Neural cell (in vitro differentiated cells): Measurements from ENCODE around the gene SMIM35. TPM values are rescaled to one million over a fixed set of nuclear protein-coding genes. Genes with fewer than 3 reads are reported as not detected.

ENCODE experiments used
- H2AFZ ChIP-seq: fragments of 200-600, 300-800 bp; sonication (generic), shearing (Covaris generic); 2 replicates; pipeline ENCODE4 v1.6.0; 2014; ENCODE audit warnings: low read depth, mild to moderate bottlenecking, antibody characterized with exemption, low read length, moderate library complexity
- H3F3A ChIP-seq: fragments of 200-600 bp; shearing (Covaris generic); 2 replicates; pipeline ENCODE4 v1.6.1; 2016; ENCODE audit warnings: mild to moderate bottlenecking, moderate library complexity, mixed read lengths, antibody characterized with exemption, low read length; ENCODE audit not compliant: insufficient read depth, poor library complexity, severe bottlenecking
- H3K27ac ChIP-seq: fragments of 200-600, 300-800 bp; sonication (generic), shearing (Covaris generic); 2 replicates; pipeline ENCODE4 v1.5.1; 2014; ENCODE audit warnings: mild to moderate bottlenecking, low read length, moderate library complexity
- H3K27me3 ChIP-seq: fragments of 300-800, 200-600 bp; sonication (generic), shearing (Covaris generic); 2 replicates; pipeline ENCODE4 v1.6.0; 2014; ENCODE audit warnings: mild to moderate bottlenecking, low read depth, low read length, moderate library complexity; ENCODE audit not compliant: insufficient read depth
- H3K36me3 ChIP-seq: fragments of 300-800, 200-600 bp; sonication (generic), shearing (Covaris generic); 2 replicates; pipeline ENCODE4 v1.5.1; 2014; ENCODE audit warnings: mild to moderate bottlenecking, antibody characterized with exemption, low read length, moderate library complexity; ENCODE audit not compliant: insufficient read depth
- H3K4me2 ChIP-seq: fragments of 300-800, 200-600 bp; sonication (generic), shearing (Covaris generic); 2 replicates; pipeline ENCODE4 v1.6.0; 2014; ENCODE audit warnings: mild to moderate bottlenecking, low read length
- H3K4me3 ChIP-seq: fragments of 300-800, 200-600 bp; sonication (generic), shearing (Covaris generic); 2 replicates; pipeline ENCODE4 v1.5.1; 2014; ENCODE audit warnings: mild to moderate bottlenecking, low read length, moderate library complexity
- H3K79me2 ChIP-seq: fragments of 200-600 bp; shearing (Covaris generic); replicated peaks from 2 replicates; pipeline ENCODE4 v1.6.0; 2014; ENCODE audit warnings: mild to moderate bottlenecking, low read length, moderate library complexity; ENCODE audit not compliant: insufficient read depth
- H3K9ac ChIP-seq: fragments of 300-800, 200-600 bp; sonication (generic), shearing (Covaris generic); 2 replicates; pipeline ENCODE4 v1.6.1; 2016; ENCODE audit warnings: mild to moderate bottlenecking, low read length, mixed read lengths
- H3K9me2 ChIP-seq: fragments of 200-600 bp; shearing (Covaris generic); 2 replicates; pipeline ENCODE4 v1.6.1; 2016; ENCODE audit warnings: mild to moderate bottlenecking, low read length, mixed read lengths; ENCODE audit not compliant: insufficient read depth
- H3K9me3 ChIP-seq: fragments of 200-600, 300-800 bp; sonication (generic), shearing (Covaris generic); 2 replicates; pipeline ENCODE4 v1.6.1; 2016; ENCODE audit warnings: mild to moderate bottlenecking, mixed run types, low read length, moderate library complexity, mixed read lengths
- H4K20me1 ChIP-seq: fragments of 200-600 bp; shearing (Covaris generic); 2 replicates; pipeline ENCODE4 v1.6.1; 2016; ENCODE audit warnings: mild to moderate bottlenecking, mixed run types; ENCODE audit not compliant: insufficient read depth
- EP300 ChIP-seq: fragments of 450-650 bp; conservative IDR thresholded peaks from 2 replicates; pipeline ENCODE4 v1.6.1; 2014; ENCODE audit warnings: antibody characterized with exemption, mild to moderate bottlenecking, moderate library complexity; ENCODE audit not compliant: poor library complexity, severe bottlenecking
- EZH2 ChIP-seq: fragments of 200-600, 300-800 bp; shearing (Covaris generic), sonication (generic); IDR thresholded peaks from 2 replicates; pipeline ENCODE4 v1.6.1; 2014; ENCODE audit warnings: antibody characterized with exemption, low read length, borderline replicate concordance, mild to moderate bottlenecking; ENCODE audit not compliant: insufficient read depth, poor library complexity, severe bottlenecking
- MXI1 ChIP-seq: fragments of 450-650 bp; conservative IDR thresholded peaks from 2 replicates; pipeline ENCODE4 v1.6.1; 2014; ENCODE audit warnings: antibody characterized with exemption, mild to moderate bottlenecking; ENCODE audit not compliant: poor library complexity, severe bottlenecking
- POLR2AphosphoS5 ChIP-seq: IDR thresholded peaks from 2 replicates; pipeline ENCODE4 v1.6.1; 2012
- RAD21 ChIP-seq: fragments of 450-650 bp; conservative IDR thresholded peaks from 2 replicates; pipeline ENCODE4 v1.6.1; 2014; ENCODE audit warnings: antibody characterized with exemption, mild to moderate bottlenecking, moderate library complexity
- SMC3 ChIP-seq: fragments of 450-650 bp; conservative IDR thresholded peaks from 2 replicates; pipeline ENCODE4 v1.6.1; 2014; ENCODE audit warnings: antibody characterized with exemption, mild to moderate bottlenecking, moderate library complexity; ENCODE audit not compliant: poor library complexity
- TAF1 ChIP-seq: IDR thresholded peaks from 2 replicates; pipeline ENCODE4 v1.6.1; 2012; ENCODE audit warnings: low read depth
- polyA plus RNA-seq: library from polyadenylated mRNA; depleted of rRNA; stranded (reverse); fragments of >200 nt; gene quantifications from 2 replicates; pipeline ENCODE4 v1.2.3, GENCODE V29; 2014
- TF ChIP-seq, protein P1 (sequence below): fragments of 450-650 bp; IDR thresholded peaks from 2 replicates; pipeline ENCODE4 v1.5.1; 2014; ENCODE audit warnings: antibody characterized with exemption, mild to moderate bottlenecking, moderate library complexity; ENCODE audit not compliant: poor library complexity, severe bottlenecking
- TF ChIP-seq, protein P2 (sequence below): IDR thresholded peaks from 2 replicates; pipeline ENCODE4 v1.6.1; 2012; ENCODE audit warnings: borderline replicate concordance

Gene SMIM35
- polyA plus RNA-seq, 1 donor from 2014 or later = not detected

DNA sequence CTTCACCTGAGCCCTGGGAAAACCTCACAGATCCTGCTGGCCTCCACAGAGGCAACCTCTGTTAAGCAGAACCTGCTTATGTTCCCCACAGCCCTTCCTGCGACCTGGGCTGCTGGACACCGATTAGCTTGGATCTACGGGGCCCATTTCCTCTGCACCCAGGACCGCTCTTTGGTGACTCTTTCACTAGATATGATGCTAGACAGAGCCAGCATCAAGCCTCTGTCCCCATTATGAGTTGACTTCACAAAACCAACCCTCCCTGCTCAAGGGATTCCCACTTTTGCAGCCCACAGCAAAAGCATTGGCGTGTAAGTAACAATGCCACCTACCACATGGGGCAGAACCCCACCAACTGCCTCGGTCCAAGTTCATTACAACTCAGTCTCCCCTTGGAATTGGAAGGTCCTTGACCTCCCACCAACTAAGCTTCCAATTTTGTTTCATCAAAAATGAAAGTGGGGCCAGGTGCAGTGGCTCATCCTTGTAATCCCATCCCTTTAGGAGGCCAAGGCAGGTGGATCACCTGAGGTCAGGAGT is 25.1 kb downstream of the SMIM35 start:
- Histone ChIP-seq H4K20me1 (no peaks in the 10 kb centered on the region), H2AFZ (no peak overlapping the region), H3K27me3 (no peaks in the 10 kb centered on the region), H3K27ac (no peak overlapping the region), H3K4me2 (no peak overlapping the region), H3K79me2 (no peaks in the 10 kb centered on the region), H3K9ac (no peak overlapping the region), H3K9me3 (no peaks in the 10 kb centered on the region), H3F3A (no peaks in the 10 kb centered on the region), H3K9me2 (no peaks in the 10 kb centered on the region), H3K4me3 (no peak overlapping the region), H3K36me3 (no peaks in the 10 kb centered on the region)
- TF ChIP-seq EP300 = no peak
- no peak for TF ChIP-seq TAF1
- TF ChIP-seq POLR2AphosphoS5 = no peak
- TF ChIP-seq RAD21 = no peak
- TF ChIP-seq MXI1 = no peak
- TF ChIP-seq, protein P1, sequence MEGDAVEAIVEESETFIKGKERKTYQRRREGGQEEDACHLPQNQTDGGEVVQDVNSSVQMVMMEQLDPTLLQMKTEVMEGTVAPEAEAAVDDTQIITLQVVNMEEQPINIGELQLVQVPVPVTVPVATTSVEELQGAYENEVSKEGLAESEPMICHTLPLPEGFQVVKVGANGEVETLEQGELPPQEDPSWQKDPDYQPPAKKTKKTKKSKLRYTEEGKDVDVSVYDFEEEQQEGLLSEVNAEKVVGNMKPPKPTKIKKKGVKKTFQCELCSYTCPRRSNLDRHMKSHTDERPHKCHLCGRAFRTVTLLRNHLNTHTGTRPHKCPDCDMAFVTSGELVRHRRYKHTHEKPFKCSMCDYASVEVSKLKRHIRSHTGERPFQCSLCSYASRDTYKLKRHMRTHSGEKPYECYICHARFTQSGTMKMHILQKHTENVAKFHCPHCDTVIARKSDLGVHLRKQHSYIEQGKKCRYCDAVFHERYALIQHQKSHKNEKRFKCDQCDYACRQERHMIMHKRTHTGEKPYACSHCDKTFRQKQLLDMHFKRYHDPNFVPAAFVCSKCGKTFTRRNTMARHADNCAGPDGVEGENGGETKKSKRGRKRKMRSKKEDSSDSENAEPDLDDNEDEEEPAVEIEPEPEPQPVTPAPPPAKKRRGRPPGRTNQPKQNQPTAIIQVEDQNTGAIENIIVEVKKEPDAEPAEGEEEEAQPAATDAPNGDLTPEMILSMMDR = no peak
- TF ChIP-seq, protein P2, sequence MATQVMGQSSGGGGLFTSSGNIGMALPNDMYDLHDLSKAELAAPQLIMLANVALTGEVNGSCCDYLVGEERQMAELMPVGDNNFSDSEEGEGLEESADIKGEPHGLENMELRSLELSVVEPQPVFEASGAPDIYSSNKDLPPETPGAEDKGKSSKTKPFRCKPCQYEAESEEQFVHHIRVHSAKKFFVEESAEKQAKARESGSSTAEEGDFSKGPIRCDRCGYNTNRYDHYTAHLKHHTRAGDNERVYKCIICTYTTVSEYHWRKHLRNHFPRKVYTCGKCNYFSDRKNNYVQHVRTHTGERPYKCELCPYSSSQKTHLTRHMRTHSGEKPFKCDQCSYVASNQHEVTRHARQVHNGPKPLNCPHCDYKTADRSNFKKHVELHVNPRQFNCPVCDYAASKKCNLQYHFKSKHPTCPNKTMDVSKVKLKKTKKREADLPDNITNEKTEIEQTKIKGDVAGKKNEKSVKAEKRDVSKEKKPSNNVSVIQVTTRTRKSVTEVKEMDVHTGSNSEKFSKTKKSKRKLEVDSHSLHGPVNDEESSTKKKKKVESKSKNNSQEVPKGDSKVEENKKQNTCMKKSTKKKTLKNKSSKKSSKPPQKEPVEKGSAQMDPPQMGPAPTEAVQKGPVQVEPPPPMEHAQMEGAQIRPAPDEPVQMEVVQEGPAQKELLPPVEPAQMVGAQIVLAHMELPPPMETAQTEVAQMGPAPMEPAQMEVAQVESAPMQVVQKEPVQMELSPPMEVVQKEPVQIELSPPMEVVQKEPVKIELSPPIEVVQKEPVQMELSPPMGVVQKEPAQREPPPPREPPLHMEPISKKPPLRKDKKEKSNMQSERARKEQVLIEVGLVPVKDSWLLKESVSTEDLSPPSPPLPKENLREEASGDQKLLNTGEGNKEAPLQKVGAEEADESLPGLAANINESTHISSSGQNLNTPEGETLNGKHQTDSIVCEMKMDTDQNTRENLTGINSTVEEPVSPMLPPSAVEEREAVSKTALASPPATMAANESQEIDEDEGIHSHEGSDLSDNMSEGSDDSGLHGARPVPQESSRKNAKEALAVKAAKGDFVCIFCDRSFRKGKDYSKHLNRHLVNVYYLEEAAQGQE = no peak
- TF ChIP-seq SMC3 = no peak
- no peak for TF ChIP-seq EZH2

DNA sequence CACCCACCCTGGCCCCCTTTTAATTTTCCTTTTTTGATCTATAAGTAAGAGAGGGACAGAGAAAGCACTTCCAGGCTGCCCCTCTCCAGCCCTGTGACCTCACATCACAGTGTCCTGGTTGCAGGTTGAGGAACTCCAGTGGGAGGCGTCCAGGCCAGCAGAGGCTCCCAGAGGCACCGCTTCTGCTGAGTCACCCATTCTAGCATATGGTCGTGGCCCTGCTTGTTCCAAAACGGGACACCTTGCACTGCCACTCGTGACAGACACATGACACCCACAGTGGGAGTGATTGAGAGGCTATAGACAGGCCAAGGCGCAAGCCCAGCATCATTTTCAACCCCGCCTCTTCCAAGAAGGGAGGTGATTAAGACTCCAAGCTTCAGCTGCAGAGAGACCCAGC is 25.9 kb downstream of the SMIM35 start:
- H3F3A ChIP-seq = no peaks in the 10 kb centered on the region
- H3K4me2 ChIP-seq = no peak overlapping the region
- H3K36me3 ChIP-seq = no peaks in the 10 kb centered on the region
- H4K20me1 ChIP-seq = no peaks in the 10 kb centered on the region
- no peak for TF ChIP-seq SMC3
- TF ChIP-seq, protein P2 = no peak
- TF ChIP-seq TAF1 = no peak
- no peak for TF ChIP-seq MXI1
- no peak for TF ChIP-seq EP300
- no peak for TF ChIP-seq POLR2AphosphoS5
- TF ChIP-seq EZH2 = no peak
- TF ChIP-seq RAD21 = no peak
- TF ChIP-seq, protein P1 = no peak
- no peaks in the 10 kb centered on the region for H3K9me2 ChIP-seq
- no peaks in the 10 kb centered on the region for H3K79me2 ChIP-seq
- H3K9me3 ChIP-seq = no peaks in the 10 kb centered on the region
- H3K9ac ChIP-seq = no peak overlapping the region
- no peak overlapping the region for H3K4me3 ChIP-seq
- H2AFZ ChIP-seq = no peak overlapping the region
- no peak overlapping the region for H3K27ac ChIP-seq
- no peaks in the 10 kb centered on the region for H3K27me3 ChIP-seq
